Neural cell (in vitro differentiated cells): Measurements from ENCODE around the gene AP5Z1.

Experiments used
- EP300 ChIP-seq: fragments of 450-650 bp; conservative IDR thresholded peaks from 2 replicates; pipeline ENCODE4 v1.6.1; 2014; ENCODE audit warnings: antibody characterized with exemption, mild to moderate bottlenecking, moderate library complexity; ENCODE audit not compliant: poor library complexity, severe bottlenecking
- EZH2 ChIP-seq: fragments of 200-600, 300-800 bp; shearing (Covaris generic), sonication (generic); IDR thresholded peaks from 2 replicates; pipeline ENCODE4 v1.6.1; 2014; ENCODE audit warnings: antibody characterized with exemption, low read length, borderline replicate concordance, mild to moderate bottlenecking; ENCODE audit not compliant: insufficient read depth, poor library complexity, severe bottlenecking
- MXI1 ChIP-seq: fragments of 450-650 bp; conservative IDR thresholded peaks from 2 replicates; pipeline ENCODE4 v1.6.1; 2014; ENCODE audit warnings: antibody characterized with exemption, mild to moderate bottlenecking; ENCODE audit not compliant: poor library complexity, severe bottlenecking
- POLR2AphosphoS5 ChIP-seq: IDR thresholded peaks from 2 replicates; pipeline ENCODE4 v1.6.1; 2012
- RAD21 ChIP-seq: fragments of 450-650 bp; conservative IDR thresholded peaks from 2 replicates; pipeline ENCODE4 v1.6.1; 2014; ENCODE audit warnings: antibody characterized with exemption, mild to moderate bottlenecking, moderate library complexity
- REST ChIP-seq: IDR thresholded peaks from 2 replicates; pipeline ENCODE4 v1.6.1; 2012; ENCODE audit warnings: borderline replicate concordance
- SMC3 ChIP-seq: fragments of 450-650 bp; conservative IDR thresholded peaks from 2 replicates; pipeline ENCODE4 v1.6.1; 2014; ENCODE audit warnings: antibody characterized with exemption, mild to moderate bottlenecking, moderate library complexity; ENCODE audit not compliant: poor library complexity
- TAF1 ChIP-seq: IDR thresholded peaks from 2 replicates; pipeline ENCODE4 v1.6.1; 2012; ENCODE audit warnings: low read depth
- TF ChIP-seq, protein P1 (sequence below): fragments of 450-650 bp; IDR thresholded peaks from 2 replicates; pipeline ENCODE4 v1.5.1; 2014; ENCODE audit warnings: antibody characterized with exemption, mild to moderate bottlenecking, moderate library complexity; ENCODE audit not compliant: poor library complexity, severe bottlenecking

GRCh38 chr7:4726566-4726965 lies 48.9 kb upstream of the AP5Z1 start:
- TF ChIP-seq POLR2AphosphoS5 (no peak), SMC3 (no peak), MXI1 (no peak), TAF1 (no peak), EZH2 (no peak), RAD21 (no peak), REST (no peak), EP300 (no peak)
- TF ChIP-seq, protein P1, sequence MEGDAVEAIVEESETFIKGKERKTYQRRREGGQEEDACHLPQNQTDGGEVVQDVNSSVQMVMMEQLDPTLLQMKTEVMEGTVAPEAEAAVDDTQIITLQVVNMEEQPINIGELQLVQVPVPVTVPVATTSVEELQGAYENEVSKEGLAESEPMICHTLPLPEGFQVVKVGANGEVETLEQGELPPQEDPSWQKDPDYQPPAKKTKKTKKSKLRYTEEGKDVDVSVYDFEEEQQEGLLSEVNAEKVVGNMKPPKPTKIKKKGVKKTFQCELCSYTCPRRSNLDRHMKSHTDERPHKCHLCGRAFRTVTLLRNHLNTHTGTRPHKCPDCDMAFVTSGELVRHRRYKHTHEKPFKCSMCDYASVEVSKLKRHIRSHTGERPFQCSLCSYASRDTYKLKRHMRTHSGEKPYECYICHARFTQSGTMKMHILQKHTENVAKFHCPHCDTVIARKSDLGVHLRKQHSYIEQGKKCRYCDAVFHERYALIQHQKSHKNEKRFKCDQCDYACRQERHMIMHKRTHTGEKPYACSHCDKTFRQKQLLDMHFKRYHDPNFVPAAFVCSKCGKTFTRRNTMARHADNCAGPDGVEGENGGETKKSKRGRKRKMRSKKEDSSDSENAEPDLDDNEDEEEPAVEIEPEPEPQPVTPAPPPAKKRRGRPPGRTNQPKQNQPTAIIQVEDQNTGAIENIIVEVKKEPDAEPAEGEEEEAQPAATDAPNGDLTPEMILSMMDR: no peak
